Coronary artery (tissue), 2 donors: Measurements from ENCODE around the gene DNM1L.

Experiments
- DNase-seq: peaks from one replicate; pipeline ENCODE4 v3.0.0-alpha.2; 2017; ENCODE audit warnings: low spot score
- H3K27ac ChIP-seq, 2 donors: fragments of 200-600 bp; sonication (generic); one replicate each; pipeline ENCODE4 v1.5.1; 2016 to 2019
- H3K4me3 ChIP-seq: fragments of 200-600 bp; sonication (generic); 2 replicates; pipeline ENCODE4 v1.5.1; 2016; ENCODE audit warnings: mild to moderate bottlenecking, moderate library complexity
- CTCF ChIP-seq: fragments of 200-600 bp; sonication (generic); IDR thresholded peaks from one replicate; pipeline ENCODE4 v1.5.1; 2019; ENCODE audit warnings: antibody characterized with exemption

The DNM1L gene

GRCh38 chr12:32679091-32679919 is at the start of gene DNM1L:
Gene DNM1L, plus strand, starts transcription at chr12:32679301. Its CDS starts 63 bp downstream, at chr12:32679364.
- peak within 1 kb of the TSS; percentile 94 for H3K27ac ChIP-seq
- TF ChIP-seq CTCF = no peak
- H3K4me3 ChIP-seq = peak within 1 kb of the TSS; percentile 77
- DNase-seq = peak; percentile 96

DNA sequence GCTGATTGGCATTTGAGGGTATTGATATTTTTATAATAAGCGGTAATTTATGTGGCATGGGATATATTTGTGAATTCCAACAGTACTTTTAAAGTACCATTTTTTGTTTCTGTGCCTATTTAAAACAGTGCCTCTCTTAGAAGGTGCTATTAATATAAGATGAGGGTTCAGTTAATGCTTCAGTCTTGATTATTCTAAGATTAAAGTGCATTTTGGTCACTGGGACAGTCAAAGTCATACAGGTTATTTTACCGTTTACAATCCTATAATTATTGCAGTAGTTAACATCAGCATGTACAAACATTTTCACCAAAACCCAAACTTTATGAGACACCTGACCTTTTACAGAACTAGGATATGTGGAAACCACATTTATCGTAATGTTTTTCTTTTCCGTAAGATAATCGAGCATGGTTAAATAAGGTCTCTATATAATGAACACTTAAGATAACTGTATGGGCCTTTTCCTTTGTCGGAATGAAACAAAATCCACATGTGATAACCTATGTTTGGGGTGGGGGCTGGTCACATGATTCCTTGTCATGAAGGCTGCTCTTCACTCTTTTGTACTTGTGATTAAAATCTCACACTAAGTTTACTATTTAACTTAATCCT is 37.7 kb upstream of the DNM1L start:
- Histone ChIP-seq H3K4me3 (no peak overlapping the region), H3K27ac (no peak overlapping the region)
- no peak for TF ChIP-seq CTCF
- DNase-seq = no peak

DNA sequence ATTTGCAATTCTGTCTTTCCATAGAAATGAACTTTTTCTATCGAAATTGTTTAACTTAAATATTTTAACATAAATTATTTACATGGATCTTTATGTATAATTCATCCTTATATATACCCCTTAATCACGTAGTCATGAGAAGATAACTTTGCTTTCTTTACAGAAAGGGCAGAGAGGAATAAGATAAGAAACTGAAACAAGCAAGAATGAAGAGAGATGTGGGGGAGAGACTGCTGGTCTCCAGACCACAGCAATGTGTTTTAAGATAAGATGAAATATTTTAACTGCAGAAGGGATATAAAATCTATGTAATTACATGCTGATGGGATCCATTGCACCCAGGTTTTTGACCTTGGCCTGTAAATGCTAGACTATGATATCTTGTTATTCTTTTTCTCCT is 34.7 kb upstream of the DNM1L start:
- Histone ChIP-seq H3K4me3 (no peak overlapping the region), H3K27ac (no peak overlapping the region)
- no peak for TF ChIP-seq CTCF
- no peak for DNase-seq

DNA sequence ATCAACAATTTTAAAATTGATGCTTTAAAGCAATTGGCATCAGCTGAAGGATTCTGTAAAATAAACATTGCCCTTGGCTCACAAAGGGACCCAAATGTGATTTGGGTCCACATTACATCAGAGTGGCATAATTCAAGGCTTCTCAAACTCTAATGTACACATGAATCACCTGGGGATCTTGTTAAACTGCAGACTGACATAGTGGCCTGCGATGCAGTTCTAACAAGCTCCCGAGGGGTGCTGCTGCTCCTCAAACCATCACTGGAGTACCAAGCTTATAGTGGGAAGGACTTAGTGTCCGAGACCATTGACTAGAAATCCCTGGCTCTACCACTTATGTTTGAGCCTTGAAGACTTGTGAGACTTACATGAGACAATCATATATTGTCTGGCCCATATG is 31.8 kb upstream of the DNM1L start:
- Histone ChIP-seq H3K4me3 (no peak overlapping the region), H3K27ac (no peak overlapping the region)
- TF ChIP-seq CTCF = no peak
- DNase-seq = no peak

DNA sequence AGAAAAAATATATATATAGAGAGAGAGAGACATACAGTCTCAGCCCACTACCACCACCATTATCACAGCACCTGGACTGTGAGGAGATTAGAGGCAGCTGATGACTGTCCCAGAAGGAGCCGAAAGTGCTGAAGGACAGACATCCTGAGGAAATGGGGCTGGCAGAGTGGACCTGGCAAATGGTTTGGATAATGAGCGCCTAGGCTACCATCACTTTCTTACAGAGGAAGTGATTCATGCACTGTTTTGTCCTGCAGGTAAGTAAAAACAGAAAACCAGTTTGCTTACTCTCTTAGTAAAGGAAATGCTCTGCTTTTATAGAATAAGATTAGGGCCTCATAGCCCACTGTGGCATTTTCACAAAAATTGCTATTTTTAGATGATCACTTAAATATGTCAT is 28.6 kb upstream of the DNM1L start:
- Histone ChIP-seq H3K27ac (no peak overlapping the region), H3K4me3 (no peak overlapping the region)
- TF ChIP-seq CTCF = no peak
- DNase-seq = no peak

GRCh38 chr12:32651151-32651955 is 27.7 kb upstream of the DNM1L start:
- H3K27ac ChIP-seq = no peak overlapping the region
- no peak for DNase-seq
- no peak overlapping the region for H3K4me3 ChIP-seq
- TF ChIP-seq CTCF = no peak
